ENCODE data around the gene GRIP2.

GRIP2 gene

GRCh38 chr3:14534516-14535191 is 5.5 kb downstream of the GRIP2 start:
- peaks cover 0 to 3% of the 10 kb centered on the region in 2 donors for H3K27me3 ChIP-seq (ENCODE audit: control insufficient read depth in 1 of 2, insufficient read depth in 2 of 2, low read length in 2 of 2)
- H3K36me3 ChIP-seq (ENCODE audit: control insufficient read depth in 1 of 2, insufficient read depth in 2 of 2, low read length in 2 of 2), result no peaks in the 10 kb centered on the region
- H3K9me3 ChIP-seq (ENCODE audit: control insufficient read depth in 1 of 2, low read length in 2 of 2), result no peaks in the 10 kb centered on the region
- H3K9ac ChIP-seq (ENCODE audit: low read depth in 1 of 2, low read length in 2 of 2), result no peak overlapping the region
- no peak overlapping the region for H3K4me3 ChIP-seq (ENCODE audit: low read depth in 1 of 2, low read length in 2 of 2)
- H3K4me1 ChIP-seq (ENCODE audit: control insufficient read depth in 1 of 2, insufficient read depth in 2 of 2, low read length in 2 of 2), result peaks cover 7 to 10% of the 10 kb centered on the region in 2 donors
- H3K27ac ChIP-seq (ENCODE audit: low read depth, low read length), result no peak overlapping the region

GRCh38 chr3:14533457-14533958 is 6.6 kb downstream of the GRIP2 start:
- H3K27me3 ChIP-seq (ENCODE audit: control insufficient read depth in 1 of 2, insufficient read depth in 2 of 2, low read length in 2 of 2), result peaks cover 0 to 3% of the 10 kb centered on the region in 2 donors
- H3K4me1 ChIP-seq (ENCODE audit: control insufficient read depth in 1 of 2, insufficient read depth in 2 of 2, low read length in 2 of 2), result peaks cover 7 to 10% of the 10 kb centered on the region in 2 donors
- H3K27ac ChIP-seq (ENCODE audit: low read depth, low read length), result no peak overlapping the region
- no peak overlapping the region for H3K4me3 ChIP-seq (ENCODE audit: low read depth in 1 of 2, low read length in 2 of 2)
- H3K9me3 ChIP-seq (ENCODE audit: control insufficient read depth in 1 of 2, low read length in 2 of 2), result no peaks in the 10 kb centered on the region
- no peaks in the 10 kb centered on the region for H3K36me3 ChIP-seq (ENCODE audit: control insufficient read depth in 1 of 2, insufficient read depth in 2 of 2, low read length in 2 of 2)
- no peak overlapping the region for H3K9ac ChIP-seq (ENCODE audit: low read depth in 1 of 2, low read length in 2 of 2)

GRCh38 chr3:14532691-14533456 is 7.3 kb downstream of the GRIP2 start:
- Histone ChIP-seq H3K4me1 (ENCODE audit: control insufficient read depth in 1 of 2, insufficient read depth in 2 of 2, low read length in 2 of 2) (peaks cover 7 to 10% of the 10 kb centered on the region in 2 donors), H3K27ac (ENCODE audit: low read depth, low read length) (no peak overlapping the region), H3K36me3 (ENCODE audit: control insufficient read depth in 1 of 2, insufficient read depth in 2 of 2, low read length in 2 of 2) (no peaks in the 10 kb centered on the region), H3K9ac (ENCODE audit: low read depth in 1 of 2, low read length in 2 of 2) (no peak overlapping the region), H3K4me3 (ENCODE audit: low read depth in 1 of 2, low read length in 2 of 2) (peak overlapping the region; percentile 4 to 34), H3K9me3 (ENCODE audit: control insufficient read depth in 1 of 2, low read length in 2 of 2) (no peaks in the 10 kb centered on the region), H3K27me3 (ENCODE audit: control insufficient read depth in 1 of 2, insufficient read depth in 2 of 2, low read length in 2 of 2) (peaks cover 0 to 3% of the 10 kb centered on the region in 2 donors)

DNA sequence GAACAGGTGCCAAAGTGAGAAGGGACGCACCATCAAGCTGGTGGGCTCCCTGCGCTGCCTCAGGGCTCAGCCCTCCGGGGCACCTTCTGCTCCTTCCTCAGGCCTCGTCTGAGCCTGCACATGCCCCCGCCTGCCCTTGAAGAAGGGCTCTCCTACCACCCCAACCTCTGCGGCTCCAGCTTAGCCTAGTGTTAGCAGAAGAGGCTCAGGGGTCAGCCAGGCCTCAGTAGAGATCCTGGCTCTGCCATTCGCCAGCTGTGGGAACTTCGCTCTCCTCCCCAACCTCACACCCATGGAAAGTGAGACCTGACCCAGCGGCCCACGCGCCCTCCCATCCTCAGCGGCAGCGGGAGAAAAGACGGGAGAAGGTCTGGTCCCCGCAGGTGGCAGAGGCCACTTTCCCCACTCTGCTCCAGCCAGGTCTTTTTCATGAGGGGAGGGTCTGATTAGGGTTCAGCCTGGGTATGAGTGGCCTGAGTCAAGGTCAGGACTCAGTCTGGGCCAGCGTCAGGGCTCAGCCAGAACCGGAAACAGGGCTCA is 8.2 kb downstream of the GRIP2 start:
- Histone ChIP-seq H3K27me3 (ENCODE audit: control insufficient read depth in 1 of 2, insufficient read depth in 2 of 2, low read length in 2 of 2) (peaks cover 0 to 3% of the 10 kb centered on the region in 2 donors), H3K27ac (ENCODE audit: low read depth, low read length) (no peak overlapping the region), H3K9me3 (ENCODE audit: control insufficient read depth in 1 of 2, low read length in 2 of 2) (no peaks in the 10 kb centered on the region), H3K9ac (ENCODE audit: low read depth in 1 of 2, low read length in 2 of 2) (no peak overlapping the region), H3K4me3 (ENCODE audit: low read depth in 1 of 2, low read length in 2 of 2) (no peak overlapping the region), H3K4me1 (ENCODE audit: control insufficient read depth in 1 of 2, insufficient read depth in 2 of 2, low read length in 2 of 2) (peaks cover 7 to 10% of the 10 kb centered on the region in 2 donors), H3K36me3 (ENCODE audit: control insufficient read depth in 1 of 2, insufficient read depth in 2 of 2, low read length in 2 of 2) (no peaks in the 10 kb centered on the region)

- H3K9ac ChIP-seq (ENCODE audit: low read depth in 1 of 2, low read length in 2 of 2), result no peak overlapping the region
- H3K9me3 ChIP-seq (ENCODE audit: control insufficient read depth in 1 of 2, low read length in 2 of 2), result no peaks in the 10 kb centered on the region
- no peaks in the 10 kb centered on the region for H3K27me3 ChIP-seq (ENCODE audit: control insufficient read depth in 1 of 2, insufficient read depth in 2 of 2, low read length in 2 of 2)
- no peak overlapping the region for H3K27ac ChIP-seq (ENCODE audit: low read depth, low read length)
- no peaks in the 10 kb centered on the region for H3K36me3 ChIP-seq (ENCODE audit: control insufficient read depth in 1 of 2, insufficient read depth in 2 of 2, low read length in 2 of 2)
- H3K4me3 ChIP-seq (ENCODE audit: low read depth in 1 of 2, low read length in 2 of 2), result no peak overlapping the region
- H3K4me1 ChIP-seq (ENCODE audit: control insufficient read depth in 1 of 2, insufficient read depth in 2 of 2, low read length in 2 of 2), result peaks cover 9 to 14% of the 10 kb centered on the region in 2 donors
Measured at GRCh38 chr3:14528081-14528480, 12.1 kb downstream of the GRIP2 start.

DNA sequence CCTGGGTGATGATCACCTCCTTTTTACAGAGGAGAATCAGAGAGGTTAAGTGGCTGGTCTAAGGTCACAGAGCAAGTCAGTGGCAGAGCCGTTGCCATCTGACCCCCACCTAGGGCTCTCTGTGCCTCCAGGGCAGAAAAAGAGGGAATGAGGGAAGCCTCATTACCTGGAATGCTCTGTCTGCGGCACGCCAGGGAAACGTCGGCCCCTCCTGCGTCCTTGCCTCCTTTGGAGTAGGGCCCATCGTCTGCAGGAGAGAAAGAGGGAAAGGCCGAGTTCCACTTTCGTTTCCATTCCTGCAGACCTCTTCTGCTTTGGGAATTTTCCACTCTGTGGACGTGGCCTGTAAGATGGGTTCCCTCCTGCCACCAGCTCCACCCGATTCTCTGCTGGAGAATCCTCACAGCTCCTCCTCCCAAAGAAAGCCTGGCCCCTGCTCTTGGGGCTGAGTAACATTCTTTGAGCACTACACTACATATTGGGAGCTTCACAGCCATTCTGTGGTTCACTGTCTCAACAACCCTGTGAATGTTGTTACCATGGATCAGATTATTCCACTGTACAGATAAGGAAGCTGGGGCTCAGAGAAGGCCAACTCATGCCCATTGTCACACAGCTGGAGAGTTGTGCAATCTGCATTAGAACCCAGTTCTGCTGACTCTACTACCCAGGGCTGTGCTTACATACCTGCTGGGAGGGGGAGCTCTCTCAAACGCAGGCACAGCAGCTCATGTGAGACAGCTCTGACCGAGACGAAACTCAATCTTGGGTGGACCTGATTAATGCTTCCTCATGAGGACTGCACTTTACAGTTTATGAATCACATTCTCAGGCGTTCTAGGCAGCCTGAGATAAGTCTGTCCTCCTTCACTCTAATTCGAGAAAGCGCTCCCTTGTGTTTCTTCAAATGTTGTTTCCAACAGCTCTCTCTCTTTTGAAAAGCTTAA is 14.2 kb downstream of the GRIP2 start:
- Histone ChIP-seq H3K9me3 (ENCODE audit: control insufficient read depth in 1 of 2, low read length in 2 of 2) (no peaks in the 10 kb centered on the region), H3K9ac (ENCODE audit: low read depth in 1 of 2, low read length in 2 of 2) (no peak overlapping the region), H3K27ac (ENCODE audit: low read depth, low read length) (no peak overlapping the region), H3K27me3 (ENCODE audit: control insufficient read depth in 1 of 2, insufficient read depth in 2 of 2, low read length in 2 of 2) (no peaks in the 10 kb centered on the region), H3K4me1 (ENCODE audit: control insufficient read depth in 1 of 2, insufficient read depth in 2 of 2, low read length in 2 of 2) (peaks cover 4 to 7% of the 10 kb centered on the region in 2 donors), H3K36me3 (ENCODE audit: control insufficient read depth in 1 of 2, insufficient read depth in 2 of 2, low read length in 2 of 2) (no peaks in the 10 kb centered on the region), H3K4me3 (ENCODE audit: low read depth in 1 of 2, low read length in 2 of 2) (peak overlapping the region in 1 of 2 donors; percentile 30)

- no peaks in the 10 kb centered on the region for H3K36me3 ChIP-seq (ENCODE audit: control insufficient read depth in 1 of 2, insufficient read depth in 2 of 2, low read length in 2 of 2)
- H3K4me3 ChIP-seq (ENCODE audit: low read depth in 1 of 2, low read length in 2 of 2), result peak overlapping the region in 1 of 2 donors; percentile 30
- H3K9me3 ChIP-seq (ENCODE audit: control insufficient read depth in 1 of 2, low read length in 2 of 2), result no peaks in the 10 kb centered on the region
- H3K27ac ChIP-seq (ENCODE audit: low read depth, low read length), result no peak overlapping the region
- H3K9ac ChIP-seq (ENCODE audit: low read depth in 1 of 2, low read length in 2 of 2), result no peak overlapping the region
- peaks cover 4 to 7% of the 10 kb centered on the region in 2 donors for H3K4me1 ChIP-seq (ENCODE audit: control insufficient read depth in 1 of 2, insufficient read depth in 2 of 2, low read length in 2 of 2)
- H3K27me3 ChIP-seq (ENCODE audit: control insufficient read depth in 1 of 2, insufficient read depth in 2 of 2, low read length in 2 of 2), result no peaks in the 10 kb centered on the region
Measured at GRCh38 chr3:14524920-14525660, 15.1 kb downstream of the GRIP2 start.

- no peaks in the 10 kb centered on the region for H3K36me3 ChIP-seq (ENCODE audit: control insufficient read depth in 1 of 2, insufficient read depth in 2 of 2, low read length in 2 of 2)
- H3K9me3 ChIP-seq (ENCODE audit: control insufficient read depth in 1 of 2, low read length in 2 of 2), result no peaks in the 10 kb centered on the region
- no peak overlapping the region for H3K9ac ChIP-seq (ENCODE audit: low read depth in 1 of 2, low read length in 2 of 2)
- H3K4me1 ChIP-seq (ENCODE audit: control insufficient read depth in 1 of 2, insufficient read depth in 2 of 2, low read length in 2 of 2), result peaks cover 4 to 7% of the 10 kb centered on the region in 2 donors
- H3K4me3 ChIP-seq (ENCODE audit: low read depth in 1 of 2, low read length in 2 of 2), result no peak overlapping the region
- H3K27me3 ChIP-seq (ENCODE audit: control insufficient read depth in 1 of 2, insufficient read depth in 2 of 2, low read length in 2 of 2), result no peaks in the 10 kb centered on the region
- no peak overlapping the region for H3K27ac ChIP-seq (ENCODE audit: low read depth, low read length)
Measured at GRCh38 chr3:14524311-14524711, 15.8 kb downstream of the GRIP2 start.

DNA sequence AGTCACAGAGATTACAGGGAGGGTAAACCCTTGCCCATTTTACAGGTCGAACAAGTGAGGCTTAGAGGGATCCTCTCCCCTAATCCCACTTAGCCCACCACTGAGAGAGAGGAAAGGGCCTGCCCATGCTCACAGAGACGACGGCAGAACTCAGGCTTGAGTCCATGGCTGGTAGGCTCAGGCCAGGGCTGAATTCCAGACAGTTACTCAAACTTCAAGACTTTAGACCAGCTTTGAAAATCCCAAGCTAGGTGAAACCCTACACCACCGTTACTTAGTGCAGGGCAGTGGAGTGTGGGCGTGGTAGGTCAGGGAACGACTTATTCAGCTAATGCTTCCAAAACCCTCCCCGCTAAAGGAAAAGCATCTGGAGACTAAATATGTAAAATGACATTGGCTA is 16.4 kb downstream of the GRIP2 start:
- Histone ChIP-seq H3K4me3 (ENCODE audit: low read depth in 1 of 2, low read length in 2 of 2) (no peak overlapping the region), H3K4me1 (ENCODE audit: control insufficient read depth in 1 of 2, insufficient read depth in 2 of 2, low read length in 2 of 2) (peaks cover 4 to 7% of the 10 kb centered on the region in 2 donors), H3K9ac (ENCODE audit: low read depth in 1 of 2, low read length in 2 of 2) (no peak overlapping the region), H3K36me3 (ENCODE audit: control insufficient read depth in 1 of 2, insufficient read depth in 2 of 2, low read length in 2 of 2) (no peaks in the 10 kb centered on the region), H3K9me3 (ENCODE audit: control insufficient read depth in 1 of 2, low read length in 2 of 2) (no peaks in the 10 kb centered on the region), H3K27ac (ENCODE audit: low read depth, low read length) (no peak overlapping the region), H3K27me3 (ENCODE audit: control insufficient read depth in 1 of 2, insufficient read depth in 2 of 2, low read length in 2 of 2) (no peaks in the 10 kb centered on the region)

All from duodenal mucosa (tissue), 2 donors.